ENCODE measurements around the gene MMP24OS.

MMP24OS gene

DNA sequence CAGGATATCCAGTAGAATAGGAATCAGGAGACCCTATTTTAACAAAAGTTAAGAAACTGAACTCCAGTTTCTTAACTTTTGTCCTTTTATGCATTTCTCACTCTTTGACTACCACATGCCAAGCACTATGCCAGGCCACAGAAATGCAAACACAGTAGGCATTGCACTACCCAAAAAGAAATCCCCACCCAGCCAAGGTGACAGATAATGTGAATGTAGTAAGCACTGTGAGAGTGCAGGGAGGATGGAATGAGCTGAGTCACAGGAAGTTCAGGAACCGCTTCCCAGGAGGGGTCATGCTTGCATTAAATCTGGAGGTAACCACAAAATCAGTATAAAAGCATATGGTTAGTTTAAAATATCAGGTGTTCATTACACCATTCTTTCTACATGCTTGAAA is 34.4 kb upstream of the MMP24OS start:
- TF ChIP-seq, protein P1, sequence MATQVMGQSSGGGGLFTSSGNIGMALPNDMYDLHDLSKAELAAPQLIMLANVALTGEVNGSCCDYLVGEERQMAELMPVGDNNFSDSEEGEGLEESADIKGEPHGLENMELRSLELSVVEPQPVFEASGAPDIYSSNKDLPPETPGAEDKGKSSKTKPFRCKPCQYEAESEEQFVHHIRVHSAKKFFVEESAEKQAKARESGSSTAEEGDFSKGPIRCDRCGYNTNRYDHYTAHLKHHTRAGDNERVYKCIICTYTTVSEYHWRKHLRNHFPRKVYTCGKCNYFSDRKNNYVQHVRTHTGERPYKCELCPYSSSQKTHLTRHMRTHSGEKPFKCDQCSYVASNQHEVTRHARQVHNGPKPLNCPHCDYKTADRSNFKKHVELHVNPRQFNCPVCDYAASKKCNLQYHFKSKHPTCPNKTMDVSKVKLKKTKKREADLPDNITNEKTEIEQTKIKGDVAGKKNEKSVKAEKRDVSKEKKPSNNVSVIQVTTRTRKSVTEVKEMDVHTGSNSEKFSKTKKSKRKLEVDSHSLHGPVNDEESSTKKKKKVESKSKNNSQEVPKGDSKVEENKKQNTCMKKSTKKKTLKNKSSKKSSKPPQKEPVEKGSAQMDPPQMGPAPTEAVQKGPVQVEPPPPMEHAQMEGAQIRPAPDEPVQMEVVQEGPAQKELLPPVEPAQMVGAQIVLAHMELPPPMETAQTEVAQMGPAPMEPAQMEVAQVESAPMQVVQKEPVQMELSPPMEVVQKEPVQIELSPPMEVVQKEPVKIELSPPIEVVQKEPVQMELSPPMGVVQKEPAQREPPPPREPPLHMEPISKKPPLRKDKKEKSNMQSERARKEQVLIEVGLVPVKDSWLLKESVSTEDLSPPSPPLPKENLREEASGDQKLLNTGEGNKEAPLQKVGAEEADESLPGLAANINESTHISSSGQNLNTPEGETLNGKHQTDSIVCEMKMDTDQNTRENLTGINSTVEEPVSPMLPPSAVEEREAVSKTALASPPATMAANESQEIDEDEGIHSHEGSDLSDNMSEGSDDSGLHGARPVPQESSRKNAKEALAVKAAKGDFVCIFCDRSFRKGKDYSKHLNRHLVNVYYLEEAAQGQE (IDR thresholded peaks at IDR 0.05; ENCODE audit: low read depth): no peak
- TF ChIP-seq USF1 (IDR thresholded peaks at IDR 0.05) (no peak), YY1 (IDR thresholded peaks at IDR 0.05; ENCODE audit: low read depth) (no peak), TEAD4 (IDR thresholded peaks at IDR 0.05) (peak; percentile 71), EGR1 (IDR thresholded peaks at IDR 0.05) (no peak), TAF1 (IDR thresholded peaks at IDR 0.05; ENCODE audit: low read depth) (no peak), NFIC (IDR thresholded peaks at IDR 0.05) (peak; percentile 37; the same call in 1 of the 2 replicates), CEBPB (IDR thresholded peaks at IDR 0.05) (no peak), CREB1 (IDR thresholded peaks at IDR 0.05; ENCODE audit: low read depth) (no peak), RAD21 (IDR thresholded peaks at IDR 0.05; ENCODE audit: low read depth) (no peak), FOXM1 (IDR thresholded peaks at IDR 0.05; ENCODE audit: borderline replicate concordance, low read depth) (no peak), EP300 (IDR thresholded peaks at IDR 0.05; ENCODE audit: borderline replicate concordance) (peak; percentile 71; the same call in 1 of the 2 replicates), ZBTB7A (IDR thresholded peaks at IDR 0.05; ENCODE audit: low read depth) (no peak), TCF12 (IDR thresholded peaks at IDR 0.05; ENCODE audit: low read depth) (peak; percentile 68; the same call in 1 of the 2 replicates)
- TF ChIP-seq, protein P2, sequence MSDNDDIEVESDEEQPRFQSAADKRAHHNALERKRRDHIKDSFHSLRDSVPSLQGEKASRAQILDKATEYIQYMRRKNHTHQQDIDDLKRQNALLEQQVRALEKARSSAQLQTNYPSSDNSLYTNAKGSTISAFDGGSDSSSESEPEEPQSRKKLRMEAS (IDR thresholded peaks at IDR 0.05): no peak; the same call in 1 of the 2 replicates

- no peak for TF ChIP-seq ZBTB7A (IDR thresholded peaks at IDR 0.05; ENCODE audit: low read depth)
- TF ChIP-seq EP300 (IDR thresholded peaks at IDR 0.05; ENCODE audit: borderline replicate concordance): no peak
- no peak for TF ChIP-seq CREB1 (IDR thresholded peaks at IDR 0.05; ENCODE audit: low read depth)
- TF ChIP-seq CEBPB (IDR thresholded peaks at IDR 0.05): no peak
- no peak for TF ChIP-seq USF1 (IDR thresholded peaks at IDR 0.05)
- TF ChIP-seq, protein P2 (IDR thresholded peaks at IDR 0.05): no peak
- TF ChIP-seq EGR1 (IDR thresholded peaks at IDR 0.05): no peak
- TF ChIP-seq YY1 (IDR thresholded peaks at IDR 0.05; ENCODE audit: low read depth): no peak
- TF ChIP-seq NFIC (IDR thresholded peaks at IDR 0.05): no peak
- TF ChIP-seq TCF12 (IDR thresholded peaks at IDR 0.05; ENCODE audit: low read depth): no peak
- TF ChIP-seq FOXM1 (IDR thresholded peaks at IDR 0.05; ENCODE audit: borderline replicate concordance, low read depth): no peak
Observed at GRCh38 chr20:35311822-35312221, 33.9 kb upstream of the MMP24OS start.

DNA sequence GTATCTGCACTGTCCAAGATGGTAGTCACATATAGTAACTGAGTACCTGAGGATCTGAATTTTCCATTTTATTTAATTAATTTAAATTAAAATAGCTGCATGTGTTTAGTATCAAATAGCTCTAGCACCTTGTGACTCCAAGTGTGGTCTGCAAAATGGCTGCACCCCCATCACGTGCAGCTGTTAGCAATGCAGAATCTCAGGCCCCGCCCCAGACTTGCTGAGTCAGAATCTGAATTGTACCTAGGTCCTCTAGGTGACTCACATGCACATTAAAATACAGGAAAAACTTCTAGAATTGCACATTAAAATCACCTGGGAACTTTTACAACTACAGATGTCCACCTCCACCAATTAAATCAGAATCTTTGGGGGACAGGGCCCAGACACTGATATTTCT is 33.5 kb upstream of the MMP24OS start:
- TF ChIP-seq CEBPB (IDR thresholded peaks at IDR 0.05) (no peak), CREB1 (IDR thresholded peaks at IDR 0.05; ENCODE audit: low read depth) (no peak), EGR1 (IDR thresholded peaks at IDR 0.05) (no peak), EP300 (IDR thresholded peaks at IDR 0.05; ENCODE audit: borderline replicate concordance) (no peak; the same call in 1 of the 2 replicates), RAD21 (IDR thresholded peaks at IDR 0.05; ENCODE audit: low read depth) (no peak), TAF1 (IDR thresholded peaks at IDR 0.05; ENCODE audit: low read depth) (no peak), TCF12 (IDR thresholded peaks at IDR 0.05; ENCODE audit: low read depth) (no peak), FOXM1 (IDR thresholded peaks at IDR 0.05; ENCODE audit: borderline replicate concordance, low read depth) (no peak), YY1 (IDR thresholded peaks at IDR 0.05; ENCODE audit: low read depth) (peak; percentile 87), USF1 (IDR thresholded peaks at IDR 0.05) (peak; percentile 91), ZBTB7A (IDR thresholded peaks at IDR 0.05; ENCODE audit: low read depth) (no peak), TEAD4 (IDR thresholded peaks at IDR 0.05) (peak; percentile 48; the same call in 1 of the 2 replicates), NFIC (IDR thresholded peaks at IDR 0.05) (no peak)
- TF ChIP-seq, protein P2 (IDR thresholded peaks at IDR 0.05): peak; percentile 81
- TF ChIP-seq, protein P1 (IDR thresholded peaks at IDR 0.05; ENCODE audit: low read depth): no peak

DNA sequence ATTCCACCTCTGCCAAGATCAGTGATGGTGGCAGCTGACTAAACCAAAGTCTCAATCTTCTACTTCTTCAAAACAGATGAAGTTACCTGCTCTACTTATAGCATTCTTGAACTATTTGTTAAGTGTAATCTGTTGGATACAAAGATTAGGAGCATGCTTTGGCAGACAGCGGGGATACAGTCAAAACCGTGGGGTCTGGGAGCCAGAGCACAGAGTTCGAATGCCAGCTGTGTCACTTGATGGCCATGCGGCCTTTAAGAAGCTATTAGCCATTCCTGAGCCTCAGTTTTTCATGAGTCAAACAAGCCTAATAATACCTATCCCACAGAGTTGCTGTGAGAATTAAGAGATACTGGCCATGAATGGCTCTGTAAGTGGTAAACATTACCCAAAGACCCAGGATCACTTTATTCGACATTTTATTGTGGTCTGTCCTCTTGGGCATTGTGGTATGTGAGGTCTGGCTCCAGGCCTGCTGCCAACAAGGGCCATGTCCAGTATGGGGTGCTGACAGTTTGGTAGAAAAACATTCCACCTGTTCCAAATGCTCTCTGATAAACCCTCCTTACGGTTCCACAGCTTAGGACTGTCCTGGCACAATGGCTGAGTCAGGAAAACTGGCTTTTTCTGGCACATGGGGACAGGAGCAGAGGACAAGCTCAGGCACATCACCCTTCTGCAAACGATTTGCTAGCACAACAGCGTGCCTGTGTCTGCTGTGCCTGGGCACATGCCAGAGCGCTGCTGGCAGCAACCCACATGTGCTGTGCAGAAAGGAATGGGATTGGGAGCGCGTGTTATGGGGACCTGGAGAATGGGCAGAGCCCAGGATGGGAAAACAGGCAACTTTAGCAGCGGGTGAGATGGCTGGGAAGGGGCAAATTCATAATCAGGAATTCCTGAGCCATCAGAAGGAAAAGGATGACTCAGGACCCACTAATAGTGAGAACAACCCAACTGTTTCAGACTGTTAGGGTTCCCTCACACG is 30.0 kb upstream of the MMP24OS start:
- TF ChIP-seq EGR1 (IDR thresholded peaks at IDR 0.05) (no peak), TAF1 (IDR thresholded peaks at IDR 0.05; ENCODE audit: low read depth) (no peak), RAD21 (IDR thresholded peaks at IDR 0.05; ENCODE audit: low read depth) (no peak), TCF12 (IDR thresholded peaks at IDR 0.05; ENCODE audit: low read depth) (no peak), ZBTB7A (IDR thresholded peaks at IDR 0.05; ENCODE audit: low read depth) (no peak), YY1 (IDR thresholded peaks at IDR 0.05; ENCODE audit: low read depth) (no peak)

All from Ishikawa (cell line).